Measurements from ENCODE around the gene AEN. TPM values are rescaled to one million over a fixed set of nuclear protein-coding genes. Genes with fewer than 3 reads are reported as not detected.
"Not testable (repeated sequence)": the region's sequence is repeated elsewhere in the genome, so short reads cannot be mapped to it uniquely, and the experiment has no call there.

AEN gene
- total and polyA plus RNA-seq, 3 donors from 2014 or later = 22.5 to 32.9 (median 31.0) TPM

GRCh38 chr15:88631464-88632028 lies 10.4 kb downstream of the AEN start:
- no peak overlapping the region for H3K27ac ChIP-seq
- no peak for DNase-seq
- intact Hi-C loops (cut with DNase I; ENCODE audit: low total_unique reads) = no loop called here
- no peaks in the 10 kb centered on the region for H3K27me3 ChIP-seq
- H3K4me3 ChIP-seq = no peak overlapping the region
- no peaks in the 10 kb centered on the region for H3K4me1 ChIP-seq
- whole genome bisulfite sequencing, 2 donors = 78 to 91% methylated on average over 9 to 11 of the region's 12 CpGs
- H3K36me3 ChIP-seq (ENCODE audit: low read depth, missing control alignments) = no peaks in the 10 kb centered on the region
- TF ChIP-seq, protein P1, sequence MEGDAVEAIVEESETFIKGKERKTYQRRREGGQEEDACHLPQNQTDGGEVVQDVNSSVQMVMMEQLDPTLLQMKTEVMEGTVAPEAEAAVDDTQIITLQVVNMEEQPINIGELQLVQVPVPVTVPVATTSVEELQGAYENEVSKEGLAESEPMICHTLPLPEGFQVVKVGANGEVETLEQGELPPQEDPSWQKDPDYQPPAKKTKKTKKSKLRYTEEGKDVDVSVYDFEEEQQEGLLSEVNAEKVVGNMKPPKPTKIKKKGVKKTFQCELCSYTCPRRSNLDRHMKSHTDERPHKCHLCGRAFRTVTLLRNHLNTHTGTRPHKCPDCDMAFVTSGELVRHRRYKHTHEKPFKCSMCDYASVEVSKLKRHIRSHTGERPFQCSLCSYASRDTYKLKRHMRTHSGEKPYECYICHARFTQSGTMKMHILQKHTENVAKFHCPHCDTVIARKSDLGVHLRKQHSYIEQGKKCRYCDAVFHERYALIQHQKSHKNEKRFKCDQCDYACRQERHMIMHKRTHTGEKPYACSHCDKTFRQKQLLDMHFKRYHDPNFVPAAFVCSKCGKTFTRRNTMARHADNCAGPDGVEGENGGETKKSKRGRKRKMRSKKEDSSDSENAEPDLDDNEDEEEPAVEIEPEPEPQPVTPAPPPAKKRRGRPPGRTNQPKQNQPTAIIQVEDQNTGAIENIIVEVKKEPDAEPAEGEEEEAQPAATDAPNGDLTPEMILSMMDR (IDR thresholded peaks at IDR 0.05) = no peak
- TF ChIP-seq POLR2A (IDR thresholded peaks at IDR 0.05) = no peak
- H3K9me3 ChIP-seq = no peaks in the 10 kb centered on the region

DNA sequence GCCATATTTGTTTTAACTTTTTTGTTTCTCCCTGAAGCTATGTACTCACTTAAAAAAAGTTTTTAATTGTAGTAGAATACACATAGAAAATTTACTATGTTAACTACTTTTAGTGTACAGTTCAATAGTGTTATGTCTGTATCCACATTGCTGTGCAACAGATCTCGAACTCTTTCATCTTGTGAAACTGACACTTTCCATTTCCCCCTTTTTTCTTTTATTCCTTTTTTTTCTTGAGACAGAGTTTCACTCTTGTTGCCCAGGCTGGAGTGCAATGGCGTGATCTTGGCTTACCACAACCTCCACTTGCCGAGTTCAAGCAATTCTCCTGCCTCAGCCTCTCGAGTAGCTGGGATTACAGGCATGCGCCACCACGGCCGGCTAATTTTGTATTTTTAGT lies 11.7 kb downstream of the AEN start:
- H3K27ac ChIP-seq; H3K4me1 ChIP-seq; intact Hi-C loops (cut with DNase I; ENCODE audit: low total_unique reads); H3K9me3 ChIP-seq; H3K27me3 ChIP-seq; H3K36me3 ChIP-seq (ENCODE audit: low read depth, missing control alignments); DNase-seq; H3K4me3 ChIP-seq: not testable (repeated sequence)
- 83 to 89% methylated on average over 7 of the region's 7 CpGs for WGBS, 2 donors

- 82 to 93% methylated on average over 2 of the region's 2 CpGs for WGBS, 2 donors
- no peaks in the 10 kb centered on the region for H3K36me3 ChIP-seq (ENCODE audit: low read depth, missing control alignments)
- H3K27me3 ChIP-seq = no peaks in the 10 kb centered on the region
- intact Hi-C loops (cut with DNase I; ENCODE audit: low total_unique reads) = no loop called here
- no peak overlapping the region for H3K27ac ChIP-seq
- peaks cover 8% of the 10 kb centered on the region for H3K4me1 ChIP-seq
- no peaks in the 10 kb centered on the region for H3K9me3 ChIP-seq
- no peak overlapping the region for H3K4me3 ChIP-seq
- no peak for DNase-seq
- no peak for TF ChIP-seq POLR2A (IDR thresholded peaks at IDR 0.05)
- TF ChIP-seq, protein P1 (IDR thresholded peaks at IDR 0.05) = no peak
These were observed 13.3 kb downstream of the AEN start for GRCh38 chr15:88634449-88634848.

GRCh38 chr15:88635318-88635717 lies 14.2 kb downstream of the AEN start:
- no peaks in the 10 kb centered on the region for H3K27me3 ChIP-seq
- H3K36me3 ChIP-seq (ENCODE audit: low read depth, missing control alignments) = no peaks in the 10 kb centered on the region
- WGBS, 2 donors = 68 to 72% methylated on average over 6 of the region's 6 CpGs
- H3K27ac ChIP-seq = no peak overlapping the region
- TF ChIP-seq POLR2A (IDR thresholded peaks at IDR 0.05) = no peak
- TF ChIP-seq, protein P1 (IDR thresholded peaks at IDR 0.05) = no peak
- intact Hi-C loops (cut with DNase I; ENCODE audit: low total_unique reads) = no loop called here
- H3K4me1 ChIP-seq = peaks cover 15% of the 10 kb centered on the region
- no peak for DNase-seq
- no peaks in the 10 kb centered on the region for H3K9me3 ChIP-seq
- H3K4me3 ChIP-seq = no peak overlapping the region

DNA sequence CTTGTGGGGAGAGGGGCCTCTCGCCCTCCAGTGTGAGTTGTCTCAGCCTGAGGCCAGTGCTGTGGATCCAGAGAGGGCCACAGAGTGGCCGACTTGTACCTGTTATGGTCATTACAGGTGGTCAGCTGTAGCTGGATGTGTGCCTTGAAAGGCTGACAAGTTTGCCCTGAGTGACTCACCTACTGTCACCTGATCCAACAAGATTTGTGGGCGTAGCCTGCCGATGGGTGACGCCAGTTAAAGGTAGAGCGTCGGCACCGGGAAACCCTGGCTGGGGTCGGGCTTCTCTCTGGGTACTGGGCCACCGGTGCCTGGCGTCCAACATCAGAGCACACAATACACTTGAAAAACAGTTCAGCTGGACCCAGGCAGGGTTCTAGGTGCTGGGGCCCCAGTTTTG lies 14.9 kb downstream of the AEN start:
- Histone ChIP-seq H3K36me3 (ENCODE audit: low read depth, missing control alignments) (no peaks in the 10 kb centered on the region), H3K4me1 (peaks cover 15% of the 10 kb centered on the region), H3K27ac (no peak overlapping the region), H3K9me3 (no peaks in the 10 kb centered on the region), H3K27me3 (no peaks in the 10 kb centered on the region), H3K4me3 (no peak overlapping the region)
- TF ChIP-seq, protein P1 (IDR thresholded peaks at IDR 0.05) = no peak
- TF ChIP-seq POLR2A (IDR thresholded peaks at IDR 0.05) = no peak
- 84% methylated on average over 6 to 11 of the region's 11 CpGs for WGBS, 2 donors
- no peak for DNase-seq
- intact Hi-C loops (cut with DNase I; ENCODE audit: low total_unique reads) = no loop called here

Measured in testis (tissue), 3 donors.